GM19467 (cell line): ENCODE data around the gene GIPC3.
A peak's percentile ranks its signal among the peaks of the same experiment; 100 is the strongest.
"Not testable (repeated sequence)": the region's sequence is repeated elsewhere in the genome, so short reads cannot be mapped to it uniquely, and the experiment has no call there.

Source experiments
- ATAC-seq: cut with Tn5 transposase; IDR thresholded peaks from one replicate; pipeline ENCODE4 v1.9.1; 2021; ENCODE audit warnings: mild to moderate bottlenecking, moderate library complexity; ENCODE audit not compliant: unreplicated experiment

The GIPC3 gene

GRCh38 chr19:3615524-3616135 lies 30.4 kb downstream of the GIPC3 start:
- no peak for ATAC-seq

GRCh38 chr19:3617463-3617862 lies 32.2 kb downstream of the GIPC3 start:
- no peak for ATAC-seq

- ATAC-seq = no peak
Observed at GRCh38 chr19:3618144-3618810, 33.0 kb downstream of the GIPC3 start.

GRCh38 chr19:3618811-3619630 lies 33.7 kb downstream of the GIPC3 start:
- ATAC-seq = no peak

GRCh38 chr19:3619631-3620012 lies 34.3 kb downstream of the GIPC3 start:
- ATAC-seq = no peak

- ATAC-seq = no peak
Observed at GRCh38 chr19:3620145-3620816, 35.0 kb downstream of the GIPC3 start.

- no peak for ATAC-seq
Observed at GRCh38 chr19:3620817-3621547, 35.7 kb downstream of the GIPC3 start.

- no peak for ATAC-seq
Observed at GRCh38 chr19:3621689-3622088, 36.4 kb downstream of the GIPC3 start.

GRCh38 chr19:3622224-3622623 lies 36.9 kb downstream of the GIPC3 start:
- ATAC-seq = no peak

- no peak for ATAC-seq
Observed at GRCh38 chr19:3623716-3624115, 38.4 kb downstream of the GIPC3 start.

- ATAC-seq = no peak
Observed at GRCh38 chr19:3625996-3626472, 40.8 kb downstream of the GIPC3 start.

GRCh38 chr19:3626473-3627350 lies 41.4 kb downstream of the GIPC3 start, which contains the start of gene CACTIN:
Gene CACTIN (minus strand): TSS chr19:3626790. CDS start chr19:3626762, 28 bp downstream.
- peak; percentile 66 for ATAC-seq

- ATAC-seq = no peak
Observed at GRCh38 chr19:3627351-3627723, 42.1 kb downstream of the GIPC3 start.

- not testable (repeated sequence) for ATAC-seq
Observed at GRCh38 chr19:3628766-3629165, 43.5 kb downstream of the GIPC3 start.

- no peak for ATAC-seq
Observed at GRCh38 chr19:3631053-3631861, 46.0 kb downstream of the GIPC3 start.

GRCh38 chr19:3632098-3632497 lies 46.8 kb downstream of the GIPC3 start:
- ATAC-seq = no peak

GRCh38 chr19:3632739-3633558 lies 47.7 kb downstream of the GIPC3 start:
- no peak for ATAC-seq

GRCh38 chr19:3633559-3633988 lies 48.3 kb downstream of the GIPC3 start:
- ATAC-seq = no peak
